CD4-positive, CD25-positive, alpha-beta regulatory T cell (primary cell): ENCODE results near the gene EBF3. TPM values are rescaled to one million over a fixed set of nuclear protein-coding genes. Genes with fewer than 3 reads are reported as not detected.

ENCODE experiments used
- ATAC-seq, 2 donors: fragments of 150-1000 bp; cut with Tn5 transposase; one replicate each; pipeline ENCODE4 v1.10.0; 2021; ENCODE audit warnings: low read depth in 2 of 2, moderate number of reproducible peaks in 2 of 2, moderate library complexity in 1 of 2
- DNase-seq, 3 donors: peaks; one replicate each; pipeline versions ENCODE4 v3.0.0 to v3.0.0-alpha.2; 2012 to 2022; ENCODE audit warnings: mixed read lengths in 1 of 3
- H3K27ac ChIP-seq: one replicate; pipeline ENCODE4 v1.7.0; 2013; ENCODE audit warnings: mild to moderate bottlenecking, low read length; ENCODE audit not compliant: insufficient read depth, poor library complexity, severe bottlenecking
- H3K27me3 ChIP-seq: one replicate; pipeline ENCODE4 v1.7.0; 2013; ENCODE audit warnings: low read length; ENCODE audit not compliant: control insufficient read depth, insufficient read depth
- H3K36me3 ChIP-seq: one replicate; pipeline ENCODE4 v1.7.0; 2013; ENCODE audit warnings: mild to moderate bottlenecking, low read length, moderate library complexity; ENCODE audit not compliant: control insufficient read depth, insufficient read depth
- H3K4me1 ChIP-seq: 2 replicates; pipeline ENCODE4 v1.7.0; 2013; ENCODE audit warnings: mild to moderate bottlenecking, low read length; ENCODE audit not compliant: insufficient read depth, control insufficient read depth, poor library complexity, severe bottlenecking
- H3K4me3 ChIP-seq: one replicate; pipeline ENCODE4 v1.7.0; 2013; ENCODE audit warnings: low read depth, mild to moderate bottlenecking, low read length, moderate library complexity
- H3K9me3 ChIP-seq, 2 experiments: 1 replicate in 1 of 2; 2 replicates in 1 of 2; pipeline ENCODE4 v1.7.0; 2013; ENCODE audit warnings: low read length in 2 of 2, mild to moderate bottlenecking in 1 of 2, moderate library complexity in 1 of 2; ENCODE audit not compliant: control insufficient read depth in 2 of 2
- H3K27ac Mint-ChIP-seq, 3 donors: one replicate each; pipeline ENCODE4 v1.8.0; 2020 to 2022; ENCODE audit warnings: mild to moderate bottlenecking in 3 of 3, mixed read lengths in 3 of 3, moderate library complexity in 2 of 3
- H3K27me3 Mint-ChIP-seq: one replicate; pipeline ENCODE4 v1.8.0; 2022; ENCODE audit warnings: mild to moderate bottlenecking, mixed read lengths
- H3K36me3 Mint-ChIP-seq: one replicate; pipeline ENCODE4 v1.8.0; 2020; ENCODE audit warnings: mixed read lengths
- H3K4me1 Mint-ChIP-seq, 4 donors: one replicate each; pipeline ENCODE4 v1.8.0; 2020 to 2022; ENCODE audit warnings: mixed read lengths in 4 of 4, mild to moderate bottlenecking in 1 of 4
- H3K4me3 Mint-ChIP-seq, 4 donors: one replicate each; pipeline ENCODE4 v1.8.0; 2020 to 2022; ENCODE audit warnings: mild to moderate bottlenecking in 4 of 4, mixed read lengths in 4 of 4, moderate library complexity in 3 of 4
- H3K9me3 Mint-ChIP-seq, 7 donors: one replicate each; pipeline ENCODE4 v1.8.0; 2020 to 2022; ENCODE audit warnings: mixed read lengths in 7 of 7, mild to moderate bottlenecking in 3 of 7, moderate library complexity in 2 of 7
- polyA plus RNA-seq, 4 donors: library from polyadenylated mRNA; unstranded; fragments of 300-500 nt; fragmentation: Illumina TruSeq; gene quantifications; one replicate each; pipeline ENCODE4 v1.2.3, GENCODE V29; 2021
- total RNA-seq: library from RNA; stranded (reverse); gene quantifications from one replicate; pipeline ENCODE4 v1.2.3, GENCODE V29; 2022

Gene EBF3
- total and polyA plus RNA-seq, 5 donors from 2014 or later, result not detected

GRCh38 chr10:129977794-129978193 is 13.7 kb upstream of the EBF3 start:
- H3K36me3 Mint-ChIP-seq, result no peaks in the 10 kb centered on the region

GRCh38 chr10:129973674-129974059 is 9.6 kb upstream of the EBF3 start:
- H3K4me3 Mint-ChIP-seq, result peak overlapping the region in 1 of 4 donors; percentile 66
- H3K27me3 ChIP-seq, result peaks cover 34% of the 10 kb centered on the region
- no peak overlapping the region for H3K27ac Mint-ChIP-seq

More at GRCh38 chr10:129977794-129978193, 13.7 kb upstream of the EBF3 start:
- DNase-seq (no peak), ATAC-seq (no peak)
- H3K4me3 ChIP-seq, result no peak overlapping the region
- no peak overlapping the region for H3K27ac ChIP-seq
- peaks cover 0 to 4% of the 10 kb centered on the region in 2 experiments for H3K9me3 ChIP-seq
- no peaks in the 10 kb centered on the region for H3K4me1 Mint-ChIP-seq
- H3K27me3 ChIP-seq, result peaks cover 25% of the 10 kb centered on the region
- no peaks in the 10 kb centered on the region for H3K4me1 ChIP-seq
- H3K27ac Mint-ChIP-seq, result no peak overlapping the region
- H3K9me3 Mint-ChIP-seq, result peaks cover 1 to 11% (median 7%) of the 10 kb centered on the region in 7 donors
- H3K4me3 Mint-ChIP-seq, result no peak overlapping the region
- no peaks in the 10 kb centered on the region for H3K36me3 ChIP-seq
- H3K27me3 Mint-ChIP-seq, result peaks cover 63% of the 10 kb centered on the region

GRCh38 chr10:129972966-129973673 is 9.0 kb upstream of the EBF3 start:
- Mint-ChIP-seq H3K9me3 (peaks cover 0 to 9% (median 0%) of the 10 kb centered on the region in 7 donors), H3K4me1 (peaks cover 0 to 16% (median 8%) of the 10 kb centered on the region in 4 donors), H3K27ac (no peak overlapping the region), H3K27me3 (peaks cover 72% of the 10 kb centered on the region), H3K4me3 (no peak overlapping the region), H3K36me3 (no peaks in the 10 kb centered on the region)
- H3K36me3 ChIP-seq, result no peaks in the 10 kb centered on the region
- H3K4me3 ChIP-seq, result no peak overlapping the region
- ATAC-seq, result no peak
- no peak overlapping the region for H3K27ac ChIP-seq
- H3K27me3 ChIP-seq, result peaks cover 34% of the 10 kb centered on the region
- H3K4me1 ChIP-seq, result peaks cover 12% of the 10 kb centered on the region
- DNase-seq, result no peak
- H3K9me3 ChIP-seq, result peaks cover 0 to 2% of the 10 kb centered on the region in 2 experiments

More at GRCh38 chr10:129973674-129974059, 9.6 kb upstream of the EBF3 start:
- Histone ChIP-seq H3K9me3 (peaks cover 0 to 2% of the 10 kb centered on the region in 2 experiments), H3K4me3 (no peak overlapping the region), H3K4me1 (peaks cover 11% of the 10 kb centered on the region), H3K36me3 (no peaks in the 10 kb centered on the region), H3K27ac (no peak overlapping the region)
- DNase-seq (no peak), ATAC-seq (no peak)
- Mint-ChIP-seq H3K9me3 (peaks cover 0 to 9% (median 0%) of the 10 kb centered on the region in 7 donors), H3K36me3 (no peaks in the 10 kb centered on the region), H3K4me1 (peaks cover 0 to 16% (median 8%) of the 10 kb centered on the region in 4 donors), H3K27me3 (peaks cover 72% of the 10 kb centered on the region)

GRCh38 chr10:129972145-129972965 is 8.3 kb upstream of the EBF3 start:
- peak overlapping the region in 3 of 4 donors; percentile 72 to 80 (median 78) for H3K4me3 Mint-ChIP-seq
- no peaks in the 10 kb centered on the region for H3K36me3 Mint-ChIP-seq
- peaks cover 0 to 6% (median 0%) of the 10 kb centered on the region in 7 donors for H3K9me3 Mint-ChIP-seq
- Histone ChIP-seq H3K27ac (no peak overlapping the region), H3K4me1 (peaks cover 12% of the 10 kb centered on the region), H3K9me3 (peaks cover 0 to 2% of the 10 kb centered on the region in 2 experiments), H3K36me3 (no peaks in the 10 kb centered on the region), H3K27me3 (peaks cover 32% of the 10 kb centered on the region), H3K4me3 (no peak overlapping the region)
- H3K4me1 Mint-ChIP-seq, result peaks cover 0 to 16% (median 8%) of the 10 kb centered on the region in 4 donors
- DNase-seq, result no peak
- peak overlapping the region in 1 of 3 donors; percentile 90 for H3K27ac Mint-ChIP-seq
- peaks cover 68% of the 10 kb centered on the region for H3K27me3 Mint-ChIP-seq
- ATAC-seq, result no peak

GRCh38 chr10:129971381-129972144 is 7.5 kb upstream of the EBF3 start:
- Mint-ChIP-seq H3K27me3 (peaks cover 62% of the 10 kb centered on the region), H3K4me1 (peaks cover 0 to 17% (median 8%) of the 10 kb centered on the region in 4 donors), H3K36me3 (no peaks in the 10 kb centered on the region), H3K27ac (peak overlapping the region in 1 of 3 donors; percentile 90), H3K4me3 (peak overlapping the region in 3 of 4 donors; percentile 72 to 80 (median 78)), H3K9me3 (peaks cover 0 to 6% (median 0%) of the 10 kb centered on the region in 7 donors)
- Histone ChIP-seq H3K27me3 (peaks cover 26% of the 10 kb centered on the region), H3K27ac (no peak overlapping the region), H3K9me3 (peaks cover 0 to 2% of the 10 kb centered on the region in 2 experiments), H3K4me3 (no peak overlapping the region), H3K36me3 (no peaks in the 10 kb centered on the region), H3K4me1 (peaks cover 12% of the 10 kb centered on the region)
- DNase-seq (peak in 1 of 3 donors; percentile 50), ATAC-seq (peak; percentile 42 to 52)

- Histone ChIP-seq H3K27ac (no peak overlapping the region), H3K27me3 (peaks cover 27% of the 10 kb centered on the region), H3K4me3 (no peak overlapping the region), H3K36me3 (no peaks in the 10 kb centered on the region), H3K4me1 (peaks cover 12% of the 10 kb centered on the region), H3K9me3 (peaks cover 0 to 2% of the 10 kb centered on the region in 2 experiments)
- Mint-ChIP-seq H3K4me1 (peaks cover 3 to 24% (median 10%) of the 10 kb centered on the region in 4 donors), H3K4me3 (peak overlapping the region in 3 of 4 donors; percentile 38 to 73 (median 44)), H3K36me3 (no peaks in the 10 kb centered on the region), H3K27ac (peak overlapping the region in 1 of 3 donors; percentile 58), H3K9me3 (peaks cover 0 to 6% (median 0%) of the 10 kb centered on the region in 7 donors), H3K27me3 (peaks cover 62% of the 10 kb centered on the region)
- no peak for DNase-seq
- ATAC-seq, result no peak
Observed at GRCh38 chr10:129970465-129971364, 6.6 kb upstream of the EBF3 start.
